ENCODE data around the gene UBQLN1.

- TF ChIP-seq EZH2 (IDR thresholded peaks at IDR 0.05; ENCODE audit: borderline replicate concordance, low read length): no peak
- TF ChIP-seq CTCF (IDR thresholded peaks at IDR 0.05; ENCODE audit: low read length): no peak
Observed at GRCh38 chr9:83721509-83721908, 13.8 kb upstream of the UBQLN1 start.
